ENCODE measurements around the gene CASP3.

The CASP3 gene

GRCh38 chr4:184649026-184649970 lies at the start of gene CASP3, which contains the start of gene PRIMPOL:
TSS of gene CASP3 (minus strand) at chr4:184649447. CDS start at chr4:184638453, 10,994 bp downstream.
TSS of gene PRIMPOL (plus strand) at chr4:184649738. CDS start at chr4:184657141, 7,403 bp downstream.
- DNase-seq, result peak; percentile 95

- DNase-seq, result no peak
Measured at GRCh38 chr4:184697956-184698355, 48.7 kb upstream of the CASP3 start.

- no peak for DNase-seq
Measured at GRCh38 chr4:184695178-184695896, 46.1 kb upstream of the CASP3 start.

GRCh38 chr4:184694412-184694956 lies 45.2 kb upstream of the CASP3 start:
- DNase-seq, result no peak

GRCh38 chr4:184693056-184693455 lies 43.8 kb upstream of the CASP3 start:
- peak; percentile 58 for DNase-seq

- DNase-seq, result no peak
Measured at GRCh38 chr4:184689681-184690080, 40.4 kb upstream of the CASP3 start.

GRCh38 chr4:184688447-184688846 lies 39.2 kb upstream of the CASP3 start:
- DNase-seq, result peak; percentile 88

GRCh38 chr4:184688005-184688404 lies 38.8 kb upstream of the CASP3 start:
- DNase-seq, result no peak

GRCh38 chr4:184684491-184685189 lies 35.4 kb upstream of the CASP3 start:
- no peak for DNase-seq

- DNase-seq, result no peak
Measured at GRCh38 chr4:184681916-184682315, 32.7 kb upstream of the CASP3 start.

- no peak for DNase-seq
Measured at GRCh38 chr4:184680698-184681097, 31.5 kb upstream of the CASP3 start.

- DNase-seq, result no peak
Measured at GRCh38 chr4:184675821-184676492, 26.7 kb upstream of the CASP3 start.

GRCh38 chr4:184675018-184675417 lies 25.8 kb upstream of the CASP3 start:
- DNase-seq, result no peak

- DNase-seq, result no peak
Measured at GRCh38 chr4:184674011-184674410, 24.8 kb upstream of the CASP3 start.

GRCh38 chr4:184672741-184673140 lies 23.5 kb upstream of the CASP3 start:
- no peak for DNase-seq

GRCh38 chr4:184671101-184671500 lies 21.9 kb upstream of the CASP3 start:
- DNase-seq, result no peak

- no peak for DNase-seq
Measured at GRCh38 chr4:184669251-184669650, 20.0 kb upstream of the CASP3 start.

GRCh38 chr4:184668511-184669114 lies 19.4 kb upstream of the CASP3 start:
- no peak for DNase-seq

- no peak for DNase-seq
Measured at GRCh38 chr4:184668096-184668495, 18.8 kb upstream of the CASP3 start.

GRCh38 chr4:184666670-184667069 lies 17.4 kb upstream of the CASP3 start:
- no peak for DNase-seq

- DNase-seq, result peak; percentile 9
Measured at GRCh38 chr4:184664445-184665210, 15.4 kb upstream of the CASP3 start.
